HG03432 (cell line): Measurements from ENCODE around the gene RWDD3.

Experiments used
- ATAC-seq: cut with Tn5 transposase; IDR thresholded peaks from one replicate; pipeline ENCODE4 v1.9.1; 2021; ENCODE audit warnings: mild to moderate bottlenecking, moderate library complexity; ENCODE audit not compliant: unreplicated experiment

The RWDD3 gene

GRCh38 chr1:95233737-95234500 lies at the start of gene RWDD3:
RWDD3 (plus strand) TSS chr1:95234210; CDS start chr1:95234231, 21 bp downstream.
- peak; percentile 99 for ATAC-seq

- ATAC-seq, result no peak
Observed at GRCh38 chr1:95186149-95186548, 47.9 kb upstream of the RWDD3 start.

GRCh38 chr1:95193591-95193990 lies 40.4 kb upstream of the RWDD3 start:
- ATAC-seq, result no peak

GRCh38 chr1:95195046-95195445 lies 39.0 kb upstream of the RWDD3 start:
- no peak for ATAC-seq

- ATAC-seq, result no peak
Observed at GRCh38 chr1:95196017-95196416, 38.0 kb upstream of the RWDD3 start.

GRCh38 chr1:95197616-95198252 lies 36.3 kb upstream of the RWDD3 start:
- ATAC-seq, result no peak

- no peak for ATAC-seq
Observed at GRCh38 chr1:95201905-95202304, 32.1 kb upstream of the RWDD3 start.

- ATAC-seq, result no peak
Observed at GRCh38 chr1:95203908-95204437, 30.0 kb upstream of the RWDD3 start.

- ATAC-seq, result no peak
Observed at GRCh38 chr1:95206514-95206913, 27.5 kb upstream of the RWDD3 start.

- no peak for ATAC-seq
Observed at GRCh38 chr1:95207223-95207935, 26.6 kb upstream of the RWDD3 start.

GRCh38 chr1:95208876-95209275 lies 25.1 kb upstream of the RWDD3 start:
- ATAC-seq, result no peak

- ATAC-seq, result no peak
Observed at GRCh38 chr1:95209291-95209690, 24.7 kb upstream of the RWDD3 start.

GRCh38 chr1:95216292-95216990 lies 17.6 kb upstream of the RWDD3 start:
- no peak for ATAC-seq

- no peak for ATAC-seq
Observed at GRCh38 chr1:95217371-95217770, 16.6 kb upstream of the RWDD3 start.

GRCh38 chr1:95219407-95219806 lies 14.6 kb upstream of the RWDD3 start:
- no peak for ATAC-seq

- ATAC-seq, result no peak
Observed at GRCh38 chr1:95221306-95221705, 12.7 kb upstream of the RWDD3 start.

GRCh38 chr1:95222629-95223028 lies 11.4 kb upstream of the RWDD3 start:
- no peak for ATAC-seq

GRCh38 chr1:95223110-95223509 lies 10.9 kb upstream of the RWDD3 start:
- no peak for ATAC-seq

GRCh38 chr1:95226781-95227660 lies 7.0 kb upstream of the RWDD3 start:
- ATAC-seq, result no peak

GRCh38 chr1:95229037-95229436 lies 5.0 kb upstream of the RWDD3 start:
- no peak for ATAC-seq
